Caco-2 (cell line): ENCODE measurements around the gene ATP12A. TPM values are rescaled to one million over a fixed set of nuclear protein-coding genes. Genes with fewer than 3 reads are reported as not detected.

Experiments
- BruUV-seq: library from RNA; stranded (reverse); fragments of 400-500 nt; replicated peaks from 2 replicates; lab custom pipeline; 2021; lab: Mats Ljungman, UMichigan
- CTCF ChIA-PET: fragments of 300-600 bp; sonication (Branson Sonifier 250); formaldehyde crosslinking; loops from one replicate; lab custom pipeline; 2022; ENCODE audit warnings: antibody characterized with exemption; lab: Charles Lee
- POLR2A ChIA-PET: fragments of 300-600 bp; sonication (Branson Sonifier 250); formaldehyde crosslinking; loops from one replicate; lab custom pipeline; 2022; ENCODE audit warnings: antibody characterized with exemption; lab: Charles Lee
- DNase-seq, 2 experiments: peaks; one replicate each; pipeline versions ENCODE4 v3.0.0 to v3.0.0-alpha.2; 2020 to 2022
- H3K27me3 ChIP-seq: replicated peaks from 2 replicates; pipeline ENCODE4 v1.6.0; 2011; ENCODE audit warnings: low read length; ENCODE audit not compliant: control insufficient read depth, insufficient read depth
- H3K36me3 ChIP-seq: 2 replicates; pipeline ENCODE4 v1.5.1; 2011; ENCODE audit warnings: low read length; ENCODE audit not compliant: control insufficient read depth, insufficient read depth
- H3K4me1 ChIP-seq: fragments of 250-450 bp; sonication (Bioruptor Pico); 2 replicates; pipeline ENCODE4 v1.5.1; 2020; ENCODE audit warnings: mild to moderate bottlenecking
- H3K4me3 ChIP-seq: 2 replicates; pipeline ENCODE4 v1.5.1; 2011; ENCODE audit warnings: low read depth, mild to moderate bottlenecking, control low read depth, low read length
- H3K9me3 ChIP-seq: fragments of 250-450 bp; sonication (Bioruptor Pico); 2 replicates; pipeline ENCODE4 v1.5.1; 2020; ENCODE audit warnings: mild to moderate bottlenecking, moderate library complexity
- H3K27ac Mint-ChIP-seq: one replicate; pipeline ENCODE4 v1.8.0; 2022; ENCODE audit warnings: mixed read lengths; ENCODE audit not compliant: unreplicated experiment
- H3K27me3 Mint-ChIP-seq: one replicate; pipeline ENCODE4 v1.8.0; 2022; ENCODE audit warnings: mixed read lengths; ENCODE audit not compliant: insufficient read depth, unreplicated experiment
- H3K36me3 Mint-ChIP-seq: one replicate; pipeline ENCODE4 v1.8.0; 2022; ENCODE audit warnings: mild to moderate bottlenecking, mixed read lengths; ENCODE audit not compliant: insufficient read depth, unreplicated experiment
- H3K4me1 Mint-ChIP-seq: one replicate; pipeline ENCODE4 v1.8.0; 2022; ENCODE audit warnings: low read depth, mixed read lengths; ENCODE audit not compliant: unreplicated experiment
- H3K4me3 Mint-ChIP-seq: one replicate; pipeline ENCODE4 v1.8.0; 2022; ENCODE audit warnings: mild to moderate bottlenecking, moderate library complexity, mixed read lengths; ENCODE audit not compliant: unreplicated experiment
- H3K9me3 Mint-ChIP-seq: one replicate; pipeline ENCODE4 v1.8.0; 2022; ENCODE audit warnings: mixed read lengths; ENCODE audit not compliant: unreplicated experiment
- CTCF ChIP-seq, 2 experiments: fragments of 200-600 bp in 1 of 2; IDR thresholded peaks; 1 replicate in 1 of 2; 2 replicates in 1 of 2; pipeline versions ENCODE4 v1.5.1 to v1.8.0; 2011 to 2022; ENCODE audit warnings: antibody characterized with exemption in 1 of 2, control low read depth in 1 of 2, inconsistent platforms in 1 of 2, low read depth in 1 of 2, low read length in 1 of 2, mild to moderate bottlenecking in 1 of 2, moderate library complexity in 1 of 2; ENCODE audit not compliant: insufficient read depth in 1 of 2, severe bottlenecking in 1 of 2, unreplicated experiment in 1 of 2
- intact Hi-C: fragments of 100-400 bp; cut with micrococcal nuclease; formaldehyde crosslinking; loops from one replicate; pipeline ENCODE4 v1.10.0; 2022; ENCODE audit not compliant: unreplicated experiment
- total RNA-seq: library from RNA; stranded (reverse); gene quantifications from 2 replicates; pipeline ENCODE4 v1.2.3, GENCODE V29; 2022

ATP12A gene
- total RNA-seq, 1 experiment from 2014 or later = not detected

GRCh38 chr13:24734950-24735349, 54.7 kb downstream of the ATP12A start:
- H3K27ac Mint-ChIP-seq = no peak overlapping the region
- intact Hi-C loops = no loop called here
- TF ChIP-seq CTCF (IDR thresholded peaks at IDR 0.05; ENCODE audit: insufficient read depth in 1 of 2, low read depth in 1 of 2, low read length in 1 of 2, severe bottlenecking in 1 of 2, unreplicated experiment in 1 of 2) = no peak
- no peak overlapping the region for H3K4me3 ChIP-seq
- H3K27me3 ChIP-seq = no peaks in the 10 kb centered on the region
- H3K9me3 Mint-ChIP-seq = peaks cover 27% of the 10 kb centered on the region
- ChIA-PET POLR2A (no interaction called here), CTCF (no interaction called here)
- H3K4me1 ChIP-seq = no peaks in the 10 kb centered on the region
- H3K4me3 Mint-ChIP-seq = no peak overlapping the region
- BruUV-seq = no TSS peak
- peaks cover 11% of the 10 kb centered on the region for H3K9me3 ChIP-seq
- no peaks in the 10 kb centered on the region for H3K36me3 Mint-ChIP-seq
- no peaks in the 10 kb centered on the region for H3K36me3 ChIP-seq
- no peaks in the 10 kb centered on the region for H3K27me3 Mint-ChIP-seq
- H3K4me1 Mint-ChIP-seq = no peaks in the 10 kb centered on the region
- DNase-seq = no peak

- no peak for DNase-seq
- ChIA-PET POLR2A (no interaction called here), CTCF (no interaction called here)
- no peak overlapping the region for H3K27ac Mint-ChIP-seq
- Histone ChIP-seq H3K27me3 (no peaks in the 10 kb centered on the region), H3K9me3 (peaks cover 8% of the 10 kb centered on the region), H3K4me3 (no peak overlapping the region), H3K4me1 (no peaks in the 10 kb centered on the region), H3K36me3 (no peaks in the 10 kb centered on the region)
- no peak for TF ChIP-seq CTCF (IDR thresholded peaks at IDR 0.05; ENCODE audit: insufficient read depth in 1 of 2, low read depth in 1 of 2, low read length in 1 of 2, severe bottlenecking in 1 of 2, unreplicated experiment in 1 of 2)
- H3K4me3 Mint-ChIP-seq = no peak overlapping the region
- H3K4me1 Mint-ChIP-seq = no peaks in the 10 kb centered on the region
- H3K27me3 Mint-ChIP-seq = no peaks in the 10 kb centered on the region
- no TSS peak for BruUV-seq
- H3K36me3 Mint-ChIP-seq = no peaks in the 10 kb centered on the region
- peaks cover 6% of the 10 kb centered on the region for H3K9me3 Mint-ChIP-seq
- intact Hi-C loops = no loop called here
Measured at GRCh38 chr13:24737042-24737441, 56.8 kb downstream of the ATP12A start.

GRCh38 chr13:24738366-24738847, 58.2 kb downstream of the ATP12A start:
- H3K4me3 ChIP-seq = no peak overlapping the region
- no peaks in the 10 kb centered on the region for H3K4me1 ChIP-seq
- CTCF ChIA-PET = no interaction called here
- no peaks in the 10 kb centered on the region for H3K36me3 Mint-ChIP-seq
- intact Hi-C loops = no loop called here
- no peak overlapping the region for H3K4me3 Mint-ChIP-seq
- no peaks in the 10 kb centered on the region for H3K27me3 ChIP-seq
- H3K27me3 Mint-ChIP-seq = no peaks in the 10 kb centered on the region
- H3K9me3 Mint-ChIP-seq = no peaks in the 10 kb centered on the region
- H3K4me1 Mint-ChIP-seq = no peaks in the 10 kb centered on the region
- BruUV-seq = no TSS peak
- POLR2A ChIA-PET = no interaction called here
- TF ChIP-seq CTCF (IDR thresholded peaks at IDR 0.05; ENCODE audit: insufficient read depth in 1 of 2, low read depth in 1 of 2, low read length in 1 of 2, severe bottlenecking in 1 of 2, unreplicated experiment in 1 of 2) = no peak
- no peak for DNase-seq
- no peaks in the 10 kb centered on the region for H3K36me3 ChIP-seq
- H3K9me3 ChIP-seq = no peaks in the 10 kb centered on the region
- H3K27ac Mint-ChIP-seq = no peak overlapping the region
